Measurements from ENCODE around the gene AFAP1.

DNA sequence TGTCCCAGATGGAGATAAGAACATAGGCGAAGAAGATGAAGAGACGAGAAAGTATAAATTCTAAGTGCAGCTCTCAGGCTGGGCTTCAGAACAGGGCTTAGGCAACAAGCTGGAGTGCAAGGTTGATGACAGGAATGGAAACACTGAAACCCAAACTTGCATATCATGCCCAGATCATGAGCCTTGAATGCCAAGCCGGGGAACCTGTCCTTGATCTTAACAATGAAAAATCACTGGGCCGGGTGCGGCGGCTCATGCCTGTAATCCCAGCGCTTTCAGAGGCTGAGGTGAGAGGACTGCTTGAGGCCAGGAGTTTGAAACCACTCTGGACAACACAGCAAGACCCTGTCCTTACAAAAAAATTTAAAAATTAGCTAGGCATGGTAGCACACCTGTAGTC, 17.2 kb downstream of the AFAP1 start:
- TF ChIP-seq, protein P1, sequence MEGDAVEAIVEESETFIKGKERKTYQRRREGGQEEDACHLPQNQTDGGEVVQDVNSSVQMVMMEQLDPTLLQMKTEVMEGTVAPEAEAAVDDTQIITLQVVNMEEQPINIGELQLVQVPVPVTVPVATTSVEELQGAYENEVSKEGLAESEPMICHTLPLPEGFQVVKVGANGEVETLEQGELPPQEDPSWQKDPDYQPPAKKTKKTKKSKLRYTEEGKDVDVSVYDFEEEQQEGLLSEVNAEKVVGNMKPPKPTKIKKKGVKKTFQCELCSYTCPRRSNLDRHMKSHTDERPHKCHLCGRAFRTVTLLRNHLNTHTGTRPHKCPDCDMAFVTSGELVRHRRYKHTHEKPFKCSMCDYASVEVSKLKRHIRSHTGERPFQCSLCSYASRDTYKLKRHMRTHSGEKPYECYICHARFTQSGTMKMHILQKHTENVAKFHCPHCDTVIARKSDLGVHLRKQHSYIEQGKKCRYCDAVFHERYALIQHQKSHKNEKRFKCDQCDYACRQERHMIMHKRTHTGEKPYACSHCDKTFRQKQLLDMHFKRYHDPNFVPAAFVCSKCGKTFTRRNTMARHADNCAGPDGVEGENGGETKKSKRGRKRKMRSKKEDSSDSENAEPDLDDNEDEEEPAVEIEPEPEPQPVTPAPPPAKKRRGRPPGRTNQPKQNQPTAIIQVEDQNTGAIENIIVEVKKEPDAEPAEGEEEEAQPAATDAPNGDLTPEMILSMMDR (IDR thresholded peaks at IDR 0.05) = no peak
- no peak for TF ChIP-seq POLR2AphosphoS5 (IDR thresholded peaks at IDR 0.05)
- TF ChIP-seq POLR2A (IDR thresholded peaks at IDR 0.05) = no peak
